ENCODE data around the gene THUMPD1. TPM values are rescaled to one million over a fixed set of nuclear protein-coding genes. Genes with fewer than 3 reads are reported as not detected.

The THUMPD1 gene
- total and polyA plus RNA-seq, 2 of the 8 experiments (the other 6 are each of a cell fraction or from before 2014, with no cell fraction given), result 31.6 to 49.4 TPM

GRCh38 chr16:20704281-20704680 is 37.3 kb downstream of the THUMPD1 start:
- CTCF ChIA-PET (ENCODE audit: partially characterized antibody), result interaction anchor here (0.8 to 1.2 kb wide), 2 partner anchors 102 to 320 kb away, joined by 3 read pairs; no protein-coding TSS in a partner anchor
- H3K23me2 ChIP-seq (ENCODE audit: low read depth, low read length), result no peaks in the 10 kb centered on the region
- no peak for DNase-seq (ENCODE audit: low read depth in 1 of 2, low spot score in 2 of 2)
- no peaks in the 10 kb centered on the region for H4K20me1 ChIP-seq (replicated peaks in 1 of 2; ENCODE audit: control insufficient read depth in 1 of 2, insufficient read depth in 2 of 2, low read length in 2 of 2)
- no peak overlapping the region for H2BK15ac ChIP-seq (ENCODE audit: low read length)
- H3K18ac ChIP-seq (ENCODE audit: extremely low read depth, low read length), result no peak overlapping the region
- TF ChIP-seq E2F6 (IDR thresholded peaks at IDR 0.05) (no peak), TAF7 (optimal IDR thresholded peaks at IDR 0.05; ENCODE audit: borderline replicate concordance, low read depth, low read length) (no peak), CHD2 (IDR thresholded peaks at IDR 0.05; ENCODE audit: low read length) (no peak), CTBP2 (IDR thresholded peaks at IDR 0.05; ENCODE audit: borderline replicate concordance, insufficient read depth, insufficient read length, low read length) (no peak), HDAC2 (IDR thresholded peaks at IDR 0.05; ENCODE audit: borderline replicate concordance in 1 of 2, low read depth in 2 of 2, low read length in 2 of 2) (no peak), CBX8 (IDR thresholded peaks at IDR 0.05; ENCODE audit: borderline replicate concordance, low read depth, low read length) (no peak), MAX (IDR thresholded peaks at IDR 0.05) (no peak), CHD1 (IDR thresholded peaks at IDR 0.05; ENCODE audit: low read depth, low read length) (no peak)
- no peak overlapping the region for H2AK5ac ChIP-seq (ENCODE audit: low read depth, low read length)
- no peaks in the 10 kb centered on the region for H3K36me3 ChIP-seq (ENCODE audit: control insufficient read depth in 2 of 4, insufficient read depth in 4 of 4, low read length in 3 of 4)
- H4K8ac ChIP-seq (ENCODE audit: extremely low read depth, insufficient read depth, low read length), result no peak overlapping the region
- no peak overlapping the region for H3K14ac ChIP-seq (ENCODE audit: insufficient read length)
- no peak for FAIRE-seq
- H3K56ac ChIP-seq (replicated peaks; ENCODE audit: insufficient read length, low read depth, low read length), result no peak overlapping the region
- H3K23ac ChIP-seq (ENCODE audit: insufficient read length), result no peak overlapping the region
- POLR2A ChIA-PET (ENCODE audit: partially characterized antibody), result no interaction called here
- no peaks in the 10 kb centered on the region for H3K79me2 ChIP-seq (ENCODE audit: control insufficient read depth in 1 of 2, insufficient read depth in 2 of 2, low read length in 2 of 2)
- no peak overlapping the region for H2BK12ac ChIP-seq (ENCODE audit: low read depth, low read length)
- no peak overlapping the region for H3K27ac ChIP-seq (ENCODE audit: low read depth, low read length)
- H2BK5ac ChIP-seq (ENCODE audit: low read depth, low read length), result no peak overlapping the region
- H3K4me3 ChIP-seq (ENCODE audit: extremely low read depth in 1 of 4, insufficient read depth in 2 of 4, low read depth in 3 of 4, low read length in 4 of 4), result no peak overlapping the region
- no peak overlapping the region for H2AFZ ChIP-seq (ENCODE audit: low read length)
- H3K79me1 ChIP-seq (ENCODE audit: low read depth, low read length), result no peaks in the 10 kb centered on the region
- no peak overlapping the region for H2BK20ac ChIP-seq (ENCODE audit: low read length)
- H2BK120ac ChIP-seq (replicated peaks; ENCODE audit: low read depth, low read length), result no peak overlapping the region
- H3K9me3 ChIP-seq (ENCODE audit: insufficient read depth in 2 of 2, low read depth in 1 of 2, low read length in 1 of 2), result no peaks in the 10 kb centered on the region
- no peak overlapping the region for H4K5ac ChIP-seq (ENCODE audit: insufficient read length, low read depth, low read length)
- H3K4me1 ChIP-seq (replicated peaks in 1 of 4; ENCODE audit: control insufficient read depth in 3 of 4, insufficient read depth in 4 of 4, low read length in 3 of 4), result no peaks in the 10 kb centered on the region
- 79% methylated on average over 3 of the region's 3 CpGs; no CpG with 5 or more reads in 1 of the 2 experiments for WGBS, 2 experiments (ENCODE audit: extremely low coverage in 1 of 2, insufficient coverage in 1 of 2, insufficient read length in 1 of 2, insufficient replicate concordance in 2 of 2, low coverage in 1 of 2, low lambda C conversion rate in 2 of 2, missing lambda C conversion rate in 1 of 2)
- H3K4me2 ChIP-seq (ENCODE audit: insufficient read depth in 1 of 2, low read depth in 2 of 2, low read length in 2 of 2), result no peak overlapping the region
- no peaks in the 10 kb centered on the region for H3K27me3 ChIP-seq (replicated peaks in 1 of 4; ENCODE audit: control insufficient read depth in 3 of 4, extremely low read depth in 1 of 4, insufficient read depth in 3 of 4, low read length in 3 of 4)
- no peak overlapping the region for H3K9ac ChIP-seq (replicated peaks in 1 of 4; ENCODE audit: extremely low read depth in 1 of 4, low read depth in 3 of 4, low read length in 3 of 4)
- H3K4ac ChIP-seq (replicated peaks; ENCODE audit: insufficient read length, low read depth, low read length), result no peak overlapping the region
- no peak overlapping the region for H4K91ac ChIP-seq (replicated peaks; ENCODE audit: insufficient read length, low read length)
